AG04450 (cell line): ENCODE measurements around the gene GNA15. TPM values are rescaled to one million over a fixed set of nuclear protein-coding genes. Genes with fewer than 3 reads are reported as not detected.

Experiments
- CTCF ChIA-PET: fragments of 300-600, 350-600 bp; formaldehyde crosslinking; extraction: SDS; loops from one replicate; lab custom pipeline; 2022; ENCODE audit warnings: antibody characterized with exemption, inconsistent platforms; lab: Charles Lee
- POLR2A ChIA-PET: fragments of 350-600 bp; formaldehyde crosslinking; extraction: SDS; loops from one replicate; lab custom pipeline; 2021; ENCODE audit warnings: antibody characterized with exemption, inconsistent platforms; lab: Yijun Ruan, JAX
- DNase-seq: peaks from one replicate; pipeline ENCODE4 v3.0.0-alpha.2; 2011; ENCODE audit warnings: low read depth, low spot score
- H3K27ac ChIP-seq: one replicate; pipeline ENCODE4 v1.5.1; 2012; ENCODE audit warnings: low read depth, low read length, control low read depth
- H3K27me3 ChIP-seq: one replicate; pipeline ENCODE4 v1.6.0; 2012; ENCODE audit warnings: low read length; ENCODE audit not compliant: control insufficient read depth, insufficient read depth
- H3K4me3 ChIP-seq: 2 replicates; pipeline ENCODE4 v1.5.1; 2011; ENCODE audit warnings: mild to moderate bottlenecking, low read depth, low read length, control low read depth
- H3K9me3 ChIP-seq: 2 replicates; pipeline ENCODE4 v1.5.1; 2012; ENCODE audit warnings: low read length; ENCODE audit not compliant: control insufficient read depth, insufficient read depth
- CTCF ChIP-seq: IDR thresholded peaks from 2 replicates; pipeline ENCODE4 v1.5.1; 2011; ENCODE audit warnings: low read depth, low read length, control low read depth, inconsistent platforms
- polyA plus RNA-seq: library from polyadenylated mRNA; depleted of rRNA; stranded (reverse); fragments of >200 nt; gene quantifications from 2 replicates; pipeline ENCODE4 v1.2.3, GENCODE V29; 2011

GNA15 gene
- polyA plus RNA-seq, 1 experiment: not detected

- H3K4me3 ChIP-seq: no peak overlapping the region
- TF ChIP-seq CTCF: no peak
- H3K27ac ChIP-seq: no peak overlapping the region
- POLR2A ChIA-PET: no interaction called here
- H3K9me3 ChIP-seq: no peaks in the 10 kb centered on the region; the same call in 1 of the 2 replicates
- CTCF ChIA-PET: no interaction called here
- DNase-seq: no peak
- no peaks in the 10 kb centered on the region for H3K27me3 ChIP-seq
These were observed 60.5 kb downstream of the GNA15 start for GRCh38 chr19:3196064-3196932.

- no peak for DNase-seq
- H3K9me3 ChIP-seq: no peaks in the 10 kb centered on the region; the same call in 1 of the 2 replicates
- no peaks in the 10 kb centered on the region for H3K27me3 ChIP-seq
- POLR2A ChIA-PET: no interaction called here
- CTCF ChIA-PET: no interaction called here
- H3K27ac ChIP-seq: no peak overlapping the region
- H3K4me3 ChIP-seq: no peak overlapping the region
- no peak for TF ChIP-seq CTCF
These were observed 61.0 kb downstream of the GNA15 start for GRCh38 chr19:3196933-3197205.

DNA sequence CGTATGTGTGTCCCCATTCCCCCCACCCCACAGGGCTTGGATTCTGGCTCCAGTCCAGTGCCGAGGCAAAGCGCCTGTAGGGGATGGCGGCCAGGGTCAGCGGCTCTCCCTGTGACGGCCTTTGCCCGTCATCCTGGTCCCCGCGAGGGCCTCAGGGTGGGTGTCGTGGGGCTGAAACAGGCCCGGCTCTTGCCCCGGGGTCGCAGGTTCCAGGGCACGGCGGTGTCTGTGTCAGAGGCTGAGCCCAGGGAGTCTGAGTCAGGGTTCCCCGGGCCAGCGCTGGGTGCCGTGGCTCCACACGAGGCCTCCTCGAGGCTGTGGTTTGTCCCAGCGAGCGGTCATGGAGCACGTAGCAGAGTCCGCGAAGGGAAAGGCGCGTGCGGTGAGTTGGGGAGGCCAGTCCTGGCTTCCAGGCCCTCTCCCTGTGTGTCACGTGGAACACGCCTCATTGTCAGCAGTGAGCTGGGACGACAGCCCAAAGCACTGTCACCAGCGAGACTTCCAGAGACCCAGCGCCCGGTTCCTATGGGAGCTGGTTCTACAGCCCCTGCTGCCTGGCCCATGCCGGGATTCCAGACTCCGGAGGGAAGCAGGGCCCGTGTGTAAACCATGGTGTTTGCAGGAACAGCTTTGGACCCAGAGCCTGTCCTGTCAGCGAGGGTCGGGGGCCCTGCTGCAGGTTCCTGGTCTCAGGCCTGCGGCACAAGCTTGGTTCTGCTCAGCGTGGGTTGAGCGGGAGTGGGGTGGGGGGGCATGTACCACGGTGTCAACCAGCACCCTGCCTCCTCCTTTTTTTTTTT is 63.3 kb downstream of the GNA15 start:
- POLR2A ChIA-PET: interaction anchor here (0.7 kb wide), 1 partner anchor 340 kb away, joined by 3 read pairs; no protein-coding TSS in a partner anchor
- CTCF ChIA-PET: no interaction called here
- no peak overlapping the region for H3K27ac ChIP-seq
- no peaks in the 10 kb centered on the region for H3K27me3 ChIP-seq
- TF ChIP-seq CTCF: no peak
- H3K4me3 ChIP-seq: no peak overlapping the region
- no peaks in the 10 kb centered on the region; the same call in 1 of the 2 replicates for H3K9me3 ChIP-seq
- no peak for DNase-seq

GRCh38 chr19:3201072-3201700 is 65.4 kb downstream of the GNA15 start:
- no peak for TF ChIP-seq CTCF
- H3K9me3 ChIP-seq: no peaks in the 10 kb centered on the region; the same call in 1 of the 2 replicates
- H3K4me3 ChIP-seq: no peak overlapping the region
- no peak for DNase-seq
- H3K27me3 ChIP-seq: no peaks in the 10 kb centered on the region
- ChIA-PET POLR2A (no interaction called here), CTCF (no interaction called here)
- no peak overlapping the region for H3K27ac ChIP-seq
